HepG2 (cell line): Measurements from ENCODE around the gene OR4M1.

ENCODE experiments used
- CHD4 ChIP-seq: fragments of 200-600 bp; sonication (generic); IDR thresholded peaks from 2 replicates; pipeline ENCODE4 v1.7.0; 2017; ENCODE audit warnings: mild to moderate bottlenecking, low read length, borderline replicate concordance
- POLR2AphosphoS5 ChIP-seq: IDR thresholded peaks from 2 replicates; pipeline ENCODE4 v1.6.1; 2012; ENCODE audit warnings: low read depth, low read length
- ZNF160 ChIP-seq: sonication (generic); formaldehyde crosslinking; IDR thresholded peaks from 2 replicates; pipeline ENCODE4 v1.8.0; 2022; ENCODE audit warnings: mild to moderate bottlenecking, inconsistent platforms, missing genetic modification reagents
- TF ChIP-seq, protein P1 (sequence below): sonication (generic); formaldehyde crosslinking; IDR thresholded peaks from 2 replicates; pipeline ENCODE4 v1.9.0; 2022; ENCODE audit warnings: missing genetic modification reagents, mild to moderate bottlenecking, borderline replicate concordance
- TF ChIP-seq, protein P2 (sequence below): sonication (generic); formaldehyde crosslinking; IDR thresholded peaks from 2 replicates; pipeline ENCODE4; 2020; ENCODE audit warnings: missing genetic modification reagents, mild to moderate bottlenecking, borderline replicate concordance

DNA sequence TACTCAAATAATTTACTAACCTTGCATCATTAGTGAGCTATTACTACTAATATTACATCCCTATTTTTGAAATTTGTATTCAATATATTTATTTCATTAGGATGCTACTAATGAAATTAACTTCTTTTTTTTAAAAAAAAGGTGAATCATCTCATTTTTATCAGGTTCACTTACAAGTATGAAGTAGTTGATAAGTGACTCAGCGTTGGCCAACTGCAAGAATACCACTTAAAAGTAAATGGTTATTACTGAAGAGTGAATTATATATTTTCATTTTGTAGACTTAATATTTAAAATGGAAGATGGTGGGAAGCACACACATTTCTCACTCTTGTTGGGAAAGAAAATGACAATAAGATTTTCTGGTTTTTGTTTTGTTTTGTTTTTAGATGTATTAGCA, 49.9 kb downstream of the OR4M1 start:
- TF ChIP-seq ZNF160 (CRISPR knock-in tag) (no peak), POLR2AphosphoS5 (no peak), CHD4 (no peak)
- TF ChIP-seq, protein P1, sequence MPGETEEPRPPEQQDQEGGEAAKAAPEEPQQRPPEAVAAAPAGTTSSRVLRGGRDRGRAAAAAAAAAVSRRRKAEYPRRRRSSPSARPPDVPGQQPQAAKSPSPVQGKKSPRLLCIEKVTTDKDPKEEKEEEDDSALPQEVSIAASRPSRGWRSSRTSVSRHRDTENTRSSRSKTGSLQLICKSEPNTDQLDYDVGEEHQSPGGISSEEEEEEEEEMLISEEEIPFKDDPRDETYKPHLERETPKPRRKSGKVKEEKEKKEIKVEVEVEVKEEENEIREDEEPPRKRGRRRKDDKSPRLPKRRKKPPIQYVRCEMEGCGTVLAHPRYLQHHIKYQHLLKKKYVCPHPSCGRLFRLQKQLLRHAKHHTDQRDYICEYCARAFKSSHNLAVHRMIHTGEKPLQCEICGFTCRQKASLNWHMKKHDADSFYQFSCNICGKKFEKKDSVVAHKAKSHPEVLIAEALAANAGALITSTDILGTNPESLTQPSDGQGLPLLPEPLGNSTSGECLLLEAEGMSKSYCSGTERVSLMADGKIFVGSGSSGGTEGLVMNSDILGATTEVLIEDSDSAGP (CRISPR knock-in tag): no peak
- TF ChIP-seq, protein P2, sequence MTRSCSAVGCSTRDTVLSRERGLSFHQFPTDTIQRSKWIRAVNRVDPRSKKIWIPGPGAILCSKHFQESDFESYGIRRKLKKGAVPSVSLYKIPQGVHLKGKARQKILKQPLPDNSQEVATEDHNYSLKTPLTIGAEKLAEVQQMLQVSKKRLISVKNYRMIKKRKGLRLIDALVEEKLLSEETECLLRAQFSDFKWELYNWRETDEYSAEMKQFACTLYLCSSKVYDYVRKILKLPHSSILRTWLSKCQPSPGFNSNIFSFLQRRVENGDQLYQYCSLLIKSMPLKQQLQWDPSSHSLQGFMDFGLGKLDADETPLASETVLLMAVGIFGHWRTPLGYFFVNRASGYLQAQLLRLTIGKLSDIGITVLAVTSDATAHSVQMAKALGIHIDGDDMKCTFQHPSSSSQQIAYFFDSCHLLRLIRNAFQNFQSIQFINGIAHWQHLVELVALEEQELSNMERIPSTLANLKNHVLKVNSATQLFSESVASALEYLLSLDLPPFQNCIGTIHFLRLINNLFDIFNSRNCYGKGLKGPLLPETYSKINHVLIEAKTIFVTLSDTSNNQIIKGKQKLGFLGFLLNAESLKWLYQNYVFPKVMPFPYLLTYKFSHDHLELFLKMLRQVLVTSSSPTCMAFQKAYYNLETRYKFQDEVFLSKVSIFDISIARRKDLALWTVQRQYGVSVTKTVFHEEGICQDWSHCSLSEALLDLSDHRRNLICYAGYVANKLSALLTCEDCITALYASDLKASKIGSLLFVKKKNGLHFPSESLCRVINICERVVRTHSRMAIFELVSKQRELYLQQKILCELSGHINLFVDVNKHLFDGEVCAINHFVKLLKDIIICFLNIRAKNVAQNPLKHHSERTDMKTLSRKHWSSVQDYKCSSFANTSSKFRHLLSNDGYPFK (CRISPR knock-in tag): no peak
